Kidney epithelial cell (primary cell): ENCODE data around the gene LMO1. TPM values are rescaled to one million over a fixed set of nuclear protein-coding genes. Genes with fewer than 3 reads are reported as not detected.

Experiments
- DNase-seq: peaks from one replicate; pipeline ENCODE4 v3.0.0-alpha.2; 2010; ENCODE audit warnings: low read depth
- H3K27me3 ChIP-seq: 2 replicates; pipeline ENCODE4 v1.6.0; 2011; ENCODE audit warnings: low read length; ENCODE audit not compliant: control insufficient read depth, insufficient read depth
- H3K36me3 ChIP-seq: 2 replicates; pipeline ENCODE4 v1.5.1; 2011; ENCODE audit warnings: low read length; ENCODE audit not compliant: control insufficient read depth, insufficient read depth
- H3K4me3 ChIP-seq: 2 replicates; pipeline ENCODE4 v1.5.1; 2011; ENCODE audit warnings: low read depth, mild to moderate bottlenecking, control low read depth, low read length
- CTCF ChIP-seq: IDR thresholded peaks from 2 replicates; pipeline ENCODE4 v1.5.1; 2011; ENCODE audit warnings: mild to moderate bottlenecking, moderate library complexity, low read length, control low read depth, inconsistent platforms; ENCODE audit not compliant: insufficient read depth, poor library complexity, severe bottlenecking
- total RNA-seq: library from RNA; depleted of rRNA; stranded (reverse); fragments of >200 nt; gene quantifications from 2 replicates; pipeline ENCODE4 v1.2.3, GENCODE V29; 2015

Gene LMO1
- total RNA-seq, 1 donor from 2014 or later: 0.50 TPM

GRCh38 chr11:8224161-8224591 is 39.5 kb downstream of the LMO1 start:
- peaks cover 17% of the 10 kb centered on the region for H3K27me3 ChIP-seq
- no peak for DNase-seq
- no peak for TF ChIP-seq CTCF
- no peak overlapping the region for H3K4me3 ChIP-seq
- no peaks in the 10 kb centered on the region for H3K36me3 ChIP-seq

- TF ChIP-seq CTCF: no peak
- no peaks in the 10 kb centered on the region for H3K36me3 ChIP-seq
- peaks cover 17% of the 10 kb centered on the region for H3K27me3 ChIP-seq
- no peak for DNase-seq
- no peak overlapping the region for H3K4me3 ChIP-seq
These were observed 40.2 kb downstream of the LMO1 start for GRCh38 chr11:8223513-8223900.

DNA sequence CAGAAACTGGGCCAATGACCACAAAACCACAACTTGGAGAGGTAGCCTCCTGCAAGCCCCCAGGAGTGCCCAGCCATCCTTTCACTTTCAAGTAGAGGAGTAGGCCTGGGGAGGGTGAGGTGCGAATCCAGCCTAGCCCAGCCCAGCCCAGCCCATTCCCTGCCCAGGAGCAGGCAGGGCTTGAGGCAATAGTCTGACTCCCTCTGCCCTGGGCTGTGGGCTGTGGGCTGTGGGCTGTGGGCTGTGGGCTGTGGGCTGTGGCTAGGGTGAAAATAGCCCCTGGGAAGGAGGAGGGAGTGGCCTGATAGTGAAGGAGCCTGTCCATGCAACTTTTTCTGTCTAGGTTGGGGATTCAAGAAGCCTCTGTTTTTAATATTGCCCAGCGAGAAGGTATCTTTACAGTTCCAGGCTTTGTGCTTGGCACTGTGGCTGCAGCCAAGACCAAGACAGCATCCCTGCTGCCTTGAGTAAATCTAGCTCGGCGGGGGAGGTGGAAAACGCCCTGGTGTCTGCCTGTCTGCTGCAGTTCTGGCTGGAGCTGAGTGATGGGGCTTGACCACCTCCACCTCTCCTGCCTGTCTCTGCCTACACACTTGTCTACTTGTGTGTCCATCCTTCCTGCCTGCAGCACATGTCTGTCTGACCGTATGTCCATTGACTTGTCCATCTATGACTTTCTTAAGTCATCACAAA is 40.7 kb downstream of the LMO1 start:
- no peak for DNase-seq
- no peaks in the 10 kb centered on the region for H3K36me3 ChIP-seq
- no peak overlapping the region for H3K4me3 ChIP-seq
- peaks cover 17% of the 10 kb centered on the region for H3K27me3 ChIP-seq
- no peak for TF ChIP-seq CTCF

- TF ChIP-seq CTCF: no peak
- no peaks in the 10 kb centered on the region for H3K36me3 ChIP-seq
- no peak for DNase-seq
- H3K27me3 ChIP-seq: peaks cover 20% of the 10 kb centered on the region
- no peak overlapping the region for H3K4me3 ChIP-seq
These were observed 41.7 kb downstream of the LMO1 start for GRCh38 chr11:8221917-8222495.

DNA sequence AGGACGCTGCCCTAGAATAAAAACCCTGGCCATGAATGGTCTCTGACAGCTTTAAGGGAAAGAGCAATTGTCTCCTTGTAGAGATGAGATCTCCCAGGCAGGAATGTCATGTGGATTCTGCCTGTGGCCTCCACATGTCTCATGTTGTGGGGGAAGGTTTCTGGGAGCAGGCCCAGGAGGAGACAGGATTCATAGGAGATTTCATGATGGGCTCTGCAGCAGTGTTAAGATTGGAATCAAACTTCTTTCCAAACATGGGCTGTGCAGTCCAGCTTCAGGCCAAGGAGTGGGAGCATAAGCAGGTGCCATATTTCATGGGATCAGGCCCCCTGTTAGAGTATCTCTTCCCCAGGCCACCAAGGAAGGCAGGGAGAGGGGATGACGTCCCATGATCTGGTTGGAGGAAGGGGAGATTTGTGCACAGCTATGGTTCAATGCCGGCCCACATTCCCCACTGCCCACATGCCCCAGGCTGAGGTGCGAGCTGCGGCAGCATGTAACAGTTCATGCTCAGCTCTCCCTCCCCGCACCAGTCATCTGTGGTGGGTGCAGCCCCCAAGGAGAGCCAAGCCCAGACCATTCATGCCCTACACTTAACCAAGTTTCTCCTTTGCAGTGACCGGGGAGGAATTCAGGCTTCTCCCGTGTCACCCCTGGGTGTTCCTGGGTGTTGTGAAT is 42.5 kb downstream of the LMO1 start:
- TF ChIP-seq CTCF: no peak
- Histone ChIP-seq H3K36me3 (no peaks in the 10 kb centered on the region), H3K27me3 (peaks cover 24% of the 10 kb centered on the region), H3K4me3 (no peak overlapping the region)
- no peak for DNase-seq
